Stimulated activated naive B cell treated with anti-CD40 and anti-IgM and Interleukin-4, amounts not matched to agents 10 μg/mL and 1 μg/mL and 100 μg/mL, for 72 hours (primary cell): Measurements from ENCODE around the gene HTR6.
"Not testable (repeated sequence)": the region's sequence is repeated elsewhere in the genome, so short reads cannot be mapped to it uniquely, and the experiment has no call there.

ENCODE experiments used
- ATAC-seq, 2 donors: fragments of 150-1000 bp; cut with Tn5 transposase; replicated peaks; 2 replicates each; pipeline ENCODE4 v1.10.0; 2021; ENCODE audit warnings: moderate library complexity in 1 of 2
- DNase-seq: peaks from one replicate; pipeline ENCODE4 v3.0.0; 2021
- H3K27ac Mint-ChIP-seq: one replicate; pipeline ENCODE4 v1.8.0; 2022; ENCODE audit warnings: mild to moderate bottlenecking, mixed read lengths
- H3K27me3 Mint-ChIP-seq, 2 donors: one replicate each; pipeline ENCODE4 v1.8.0; 2022; ENCODE audit warnings: mixed read lengths in 2 of 2
- H3K36me3 Mint-ChIP-seq, 2 donors: one replicate each; pipeline ENCODE4 v1.8.0; 2022; ENCODE audit warnings: mixed read lengths in 2 of 2, mild to moderate bottlenecking in 1 of 2
- H3K4me1 Mint-ChIP-seq, 2 donors: one replicate each; pipeline ENCODE4 v1.8.0; 2022; ENCODE audit warnings: mixed read lengths in 2 of 2, mild to moderate bottlenecking in 1 of 2
- H3K4me3 Mint-ChIP-seq, 2 donors: one replicate each; pipeline ENCODE4 v1.8.0; 2022; ENCODE audit warnings: mild to moderate bottlenecking in 2 of 2, mixed read lengths in 2 of 2, moderate library complexity in 1 of 2
- H3K9me3 Mint-ChIP-seq, 2 donors: one replicate each; pipeline ENCODE4 v1.8.0; 2022; ENCODE audit warnings: mixed read lengths in 2 of 2, mild to moderate bottlenecking in 1 of 2

Gene HTR6

DNA sequence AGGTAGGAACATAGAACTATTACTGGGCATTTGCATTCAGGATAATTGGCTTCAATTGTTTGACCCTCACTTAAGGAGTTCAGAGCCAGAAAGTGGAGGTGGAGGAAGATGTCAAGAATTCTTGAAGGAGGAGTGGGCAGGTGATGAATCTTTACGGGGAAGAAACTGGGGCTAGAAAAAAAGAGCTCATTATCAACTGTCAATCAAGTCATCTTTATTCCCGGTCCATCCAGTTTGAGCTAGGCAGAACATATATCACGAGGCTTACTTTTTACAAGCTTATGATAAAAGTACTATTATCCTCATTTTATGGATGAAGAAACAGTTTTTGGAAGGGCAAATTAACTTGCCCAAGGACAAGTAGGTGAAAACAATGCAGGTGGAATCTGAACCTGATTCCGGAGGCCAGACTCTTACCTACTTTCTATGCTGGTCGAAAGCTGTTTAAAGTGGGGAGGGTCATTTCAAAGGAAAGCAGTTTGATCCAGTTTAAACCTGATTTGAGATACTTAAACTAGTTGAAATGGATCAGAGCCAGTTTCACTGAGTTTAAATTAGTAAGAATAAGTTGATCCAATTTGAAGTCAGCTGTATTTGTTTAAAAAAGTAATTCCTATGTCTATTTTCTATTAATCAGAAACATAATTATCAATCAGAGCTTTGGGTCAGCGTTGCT is 33.8 kb upstream of the HTR6 start:
- ATAC-seq = no peak
- no peak overlapping the region for H3K4me3 Mint-ChIP-seq

DNA sequence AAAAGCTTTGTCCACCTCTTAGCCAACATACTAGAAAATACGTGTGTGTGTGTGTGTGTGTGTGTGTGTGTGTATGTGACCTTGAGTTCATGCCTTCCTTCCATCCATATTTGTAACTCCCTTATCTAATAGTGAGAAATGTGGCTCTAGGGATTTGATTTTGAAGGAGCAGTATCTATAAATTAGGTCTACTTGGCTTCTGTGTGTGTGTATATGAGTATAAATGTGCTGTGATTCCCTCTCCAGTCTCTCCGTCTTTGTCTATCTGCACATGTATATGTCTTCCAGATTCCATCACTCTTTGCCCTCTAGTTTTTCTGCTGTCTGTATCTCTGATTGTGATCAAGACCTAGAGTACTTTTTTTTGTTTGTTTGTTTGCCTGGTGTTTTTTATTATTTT is 32.5 kb upstream of the HTR6 start:
- Mint-ChIP-seq H3K9me3 (no peaks in the 10 kb centered on the region), H3K4me3 (no peak overlapping the region), H3K36me3 (peaks cover 17 to 19% of the 10 kb centered on the region in 2 donors), H3K27ac (no peak overlapping the region), H3K4me1 (no peaks in the 10 kb centered on the region), H3K27me3 (no peaks in the 10 kb centered on the region)
- DNase-seq (no peak), ATAC-seq (no peak)

More for the DNA sequence above, 33.8 kb upstream of the HTR6 start:
- Mint-ChIP-seq H3K9me3 (no peaks in the 10 kb centered on the region), H3K27ac (no peak overlapping the region), H3K27me3 (no peaks in the 10 kb centered on the region), H3K36me3 (peaks cover 26 to 30% of the 10 kb centered on the region in 2 donors), H3K4me1 (no peaks in the 10 kb centered on the region)
- no peak for DNase-seq

DNA sequence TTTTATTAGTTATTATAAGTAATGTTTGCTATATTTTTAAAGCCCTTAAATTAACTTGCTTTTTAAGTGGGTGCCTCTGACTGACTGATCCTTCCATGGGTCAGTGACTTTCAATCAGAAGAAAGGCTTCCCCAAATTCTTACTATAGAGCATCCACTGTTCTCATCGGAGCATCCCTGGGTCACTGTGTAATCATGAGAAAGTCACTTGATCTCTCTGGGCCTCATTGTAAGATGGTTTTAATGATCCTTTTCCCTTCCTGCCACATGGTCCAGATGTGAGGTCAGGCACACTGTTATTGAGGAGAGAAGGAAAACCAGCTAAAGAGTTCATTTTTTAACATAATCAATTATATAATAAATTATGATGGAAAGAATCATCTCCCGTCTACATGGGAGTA is 31.6 kb upstream of the HTR6 start:
- ATAC-seq (no peak), DNase-seq (no peak)
- H3K9me3 Mint-ChIP-seq = no peaks in the 10 kb centered on the region
- H3K36me3 Mint-ChIP-seq = peaks cover 10 to 13% of the 10 kb centered on the region in 2 donors
- H3K27ac Mint-ChIP-seq = no peak overlapping the region
- no peak overlapping the region for H3K4me3 Mint-ChIP-seq
- no peaks in the 10 kb centered on the region for H3K4me1 Mint-ChIP-seq
- H3K27me3 Mint-ChIP-seq = no peaks in the 10 kb centered on the region

DNA sequence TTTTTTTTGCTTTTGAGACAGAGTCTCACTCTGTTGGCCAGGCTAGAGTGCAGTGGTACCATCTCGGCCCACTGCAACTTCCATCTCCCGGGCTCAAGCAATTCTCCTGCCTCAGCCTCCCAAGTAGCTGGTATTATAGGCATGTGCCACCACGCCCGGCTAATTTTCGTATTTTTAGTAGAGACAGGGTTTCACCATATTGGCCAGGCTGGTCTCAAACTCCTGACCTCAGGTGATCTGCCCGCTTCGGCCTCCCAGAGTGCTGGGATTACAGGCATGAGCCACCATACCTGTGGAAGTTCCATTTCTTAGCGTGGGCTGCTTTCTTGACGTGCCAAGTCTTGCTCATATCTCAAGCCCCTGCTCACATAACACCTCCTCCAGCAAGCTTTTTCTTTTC is 29.6 kb upstream of the HTR6 start:
- not testable (repeated sequence) for H3K36me3 Mint-ChIP-seq, H3K4me3 Mint-ChIP-seq, DNase-seq, H3K27me3 Mint-ChIP-seq, H3K4me1 Mint-ChIP-seq, ATAC-seq, H3K27ac Mint-ChIP-seq, H3K9me3 Mint-ChIP-seq

DNA sequence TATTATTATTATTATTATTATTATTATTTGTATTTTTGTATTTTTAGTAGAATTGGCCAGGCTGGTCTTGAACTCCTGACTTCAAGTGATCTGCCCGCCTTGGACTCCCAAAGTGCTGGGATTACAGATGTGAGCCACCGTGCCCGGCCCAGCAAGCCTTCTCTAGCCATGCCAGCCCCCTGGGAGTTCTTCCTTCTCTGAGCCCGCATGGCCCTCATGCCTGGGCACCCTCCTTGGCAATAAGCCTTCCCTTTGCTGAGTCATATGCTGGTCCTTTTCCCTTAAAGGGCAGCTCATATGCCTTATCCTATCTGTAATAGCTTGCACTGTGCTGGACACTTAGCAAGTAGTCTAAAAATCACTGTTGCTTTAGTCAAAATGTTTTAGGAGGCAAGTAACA is 29.0 kb upstream of the HTR6 start:
- peaks cover 0 to 7% of the 10 kb centered on the region in 2 donors for H3K27me3 Mint-ChIP-seq
- no peak for ATAC-seq

DNA sequence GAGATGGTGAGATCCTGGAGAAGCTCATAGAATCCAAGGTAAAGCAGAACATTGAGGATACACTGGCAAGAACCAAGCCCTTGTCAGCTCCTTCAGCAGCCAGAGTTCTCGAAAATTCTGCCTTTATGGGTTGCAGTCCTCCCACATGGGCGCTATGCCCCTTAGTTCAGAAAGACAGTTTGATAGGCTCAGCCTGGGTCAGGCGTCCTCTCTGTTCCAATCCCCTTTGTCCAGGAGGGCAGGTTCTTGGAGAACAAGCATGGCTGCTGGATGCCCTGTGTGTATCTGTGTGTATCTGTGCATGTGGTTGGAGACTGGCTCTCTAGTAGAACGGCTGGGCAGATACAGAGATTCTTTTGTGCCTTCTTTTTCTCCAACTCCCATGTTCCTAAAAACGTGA is 28.6 kb upstream of the HTR6 start:
- H3K4me3 Mint-ChIP-seq = no peak overlapping the region
- no peak for DNase-seq
- no peaks in the 10 kb centered on the region for H3K36me3 Mint-ChIP-seq
- H3K27ac Mint-ChIP-seq = no peak overlapping the region
- H3K9me3 Mint-ChIP-seq = no peaks in the 10 kb centered on the region
- H3K27me3 Mint-ChIP-seq = peaks cover 3 to 11% of the 10 kb centered on the region in 2 donors
- ATAC-seq = no peak
- H3K4me1 Mint-ChIP-seq = no peaks in the 10 kb centered on the region

More for the DNA sequence above, 29.0 kb upstream of the HTR6 start:
- no peaks in the 10 kb centered on the region for H3K36me3 Mint-ChIP-seq
- no peaks in the 10 kb centered on the region for H3K4me1 Mint-ChIP-seq
- H3K27ac Mint-ChIP-seq = no peak overlapping the region
- DNase-seq = no peak
- H3K9me3 Mint-ChIP-seq = no peaks in the 10 kb centered on the region
- H3K4me3 Mint-ChIP-seq = no peak overlapping the region

DNA sequence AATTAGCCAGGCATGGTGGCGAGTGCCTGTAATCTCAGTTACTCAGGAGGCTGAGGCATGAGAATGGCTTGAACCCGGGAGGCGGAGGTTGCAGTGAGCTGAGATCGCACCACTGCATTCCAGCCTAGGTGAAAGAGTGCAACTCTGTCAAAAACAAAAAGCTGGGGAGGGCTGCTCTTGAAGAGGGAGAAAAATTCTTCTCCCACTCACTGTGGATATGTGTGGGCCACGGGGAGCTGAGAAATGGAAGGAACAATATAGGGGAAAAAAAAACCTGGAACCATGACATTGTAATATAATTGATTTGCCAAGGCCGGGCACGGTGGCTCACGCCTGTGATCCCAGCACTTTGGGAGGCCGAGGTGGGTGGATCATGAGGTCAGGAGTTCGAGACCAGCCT is 27.9 kb upstream of the HTR6 start:
- H3K27me3 Mint-ChIP-seq = peaks cover 9 to 18% of the 10 kb centered on the region in 2 donors
- not testable (repeated sequence) for H3K36me3 Mint-ChIP-seq, H3K9me3 Mint-ChIP-seq, DNase-seq, H3K27ac Mint-ChIP-seq, ATAC-seq, H3K4me1 Mint-ChIP-seq, H3K4me3 Mint-ChIP-seq

DNA sequence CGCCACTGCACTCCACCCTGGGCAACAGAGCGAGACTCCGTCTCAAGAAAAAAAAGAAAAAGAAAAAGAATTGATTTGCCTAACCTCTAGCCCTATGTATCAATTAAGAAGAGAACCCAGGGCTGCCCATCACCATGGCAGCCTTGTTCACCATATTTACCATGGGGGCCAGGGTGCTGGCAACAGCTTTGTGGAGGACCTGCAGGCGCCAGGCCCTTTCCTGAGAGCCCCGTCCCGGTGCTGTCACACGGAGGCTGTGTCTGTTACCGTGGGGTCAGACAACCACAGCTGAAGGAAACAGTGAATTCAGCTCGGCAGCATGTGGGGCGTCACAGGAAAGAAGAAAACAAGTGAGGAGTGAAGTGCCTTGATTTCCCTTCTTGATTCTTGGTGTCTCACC is 27.1 kb upstream of the HTR6 start:
- ATAC-seq = no peak
- Mint-ChIP-seq H3K27me3 (peaks cover 15 to 27% of the 10 kb centered on the region in 2 donors), H3K4me1 (no peaks in the 10 kb centered on the region), H3K4me3 (no peak overlapping the region), H3K36me3 (no peaks in the 10 kb centered on the region), H3K9me3 (no peaks in the 10 kb centered on the region), H3K27ac (no peak overlapping the region)
- DNase-seq = no peak

DNA sequence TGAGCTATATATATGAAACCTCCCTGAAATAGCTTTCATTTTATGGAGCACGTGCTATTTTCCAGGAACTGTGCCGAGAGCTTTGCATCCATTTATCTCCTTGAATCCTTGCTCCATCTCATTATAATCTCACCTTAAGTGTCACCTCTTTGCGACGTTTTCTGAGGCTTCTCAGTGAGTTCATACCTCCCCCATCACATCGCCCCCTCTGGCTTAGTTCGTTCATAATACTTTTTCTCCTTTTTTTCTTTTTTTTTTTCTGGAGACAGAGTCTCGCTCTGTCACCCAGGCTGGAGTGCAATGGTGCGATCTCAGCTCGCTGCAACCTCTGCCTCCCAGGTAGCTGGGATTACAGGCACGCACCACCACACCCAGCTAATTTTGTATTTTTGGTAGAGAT is 25.4 kb upstream of the HTR6 start:
- H3K27me3 Mint-ChIP-seq = peaks cover 27 to 40% of the 10 kb centered on the region in 2 donors
- not testable (repeated sequence) for DNase-seq, H3K4me3 Mint-ChIP-seq, ATAC-seq, H3K9me3 Mint-ChIP-seq, H3K27ac Mint-ChIP-seq, H3K4me1 Mint-ChIP-seq, H3K36me3 Mint-ChIP-seq

DNA sequence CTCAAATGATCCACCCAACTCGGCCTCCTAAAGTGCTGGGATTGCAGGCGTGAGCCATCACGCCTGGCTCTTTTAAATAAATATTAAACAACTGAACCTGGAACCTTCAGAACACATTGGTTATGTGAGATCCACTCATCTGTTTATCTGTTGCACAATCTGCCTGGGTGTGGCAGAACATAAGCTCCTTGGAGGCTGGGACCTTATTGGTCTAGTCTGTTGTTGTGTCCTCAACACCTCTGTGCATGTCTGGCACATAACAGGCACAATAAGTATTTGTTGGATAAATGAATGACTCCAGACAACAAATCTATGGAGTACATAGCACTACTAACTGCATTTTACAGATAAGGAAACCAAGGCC is 24.7 kb upstream of the HTR6 start:
- DNase-seq (no peak), ATAC-seq (no peak)
- Mint-ChIP-seq H3K4me1 (peaks cover 5 to 10% of the 10 kb centered on the region in 2 donors), H3K4me3 (no peak overlapping the region), H3K27me3 (peaks cover 32 to 45% of the 10 kb centered on the region in 2 donors), H3K36me3 (peaks cover 0 to 3% of the 10 kb centered on the region in 2 donors), H3K9me3 (no peaks in the 10 kb centered on the region), H3K27ac (no peak overlapping the region)

DNA sequence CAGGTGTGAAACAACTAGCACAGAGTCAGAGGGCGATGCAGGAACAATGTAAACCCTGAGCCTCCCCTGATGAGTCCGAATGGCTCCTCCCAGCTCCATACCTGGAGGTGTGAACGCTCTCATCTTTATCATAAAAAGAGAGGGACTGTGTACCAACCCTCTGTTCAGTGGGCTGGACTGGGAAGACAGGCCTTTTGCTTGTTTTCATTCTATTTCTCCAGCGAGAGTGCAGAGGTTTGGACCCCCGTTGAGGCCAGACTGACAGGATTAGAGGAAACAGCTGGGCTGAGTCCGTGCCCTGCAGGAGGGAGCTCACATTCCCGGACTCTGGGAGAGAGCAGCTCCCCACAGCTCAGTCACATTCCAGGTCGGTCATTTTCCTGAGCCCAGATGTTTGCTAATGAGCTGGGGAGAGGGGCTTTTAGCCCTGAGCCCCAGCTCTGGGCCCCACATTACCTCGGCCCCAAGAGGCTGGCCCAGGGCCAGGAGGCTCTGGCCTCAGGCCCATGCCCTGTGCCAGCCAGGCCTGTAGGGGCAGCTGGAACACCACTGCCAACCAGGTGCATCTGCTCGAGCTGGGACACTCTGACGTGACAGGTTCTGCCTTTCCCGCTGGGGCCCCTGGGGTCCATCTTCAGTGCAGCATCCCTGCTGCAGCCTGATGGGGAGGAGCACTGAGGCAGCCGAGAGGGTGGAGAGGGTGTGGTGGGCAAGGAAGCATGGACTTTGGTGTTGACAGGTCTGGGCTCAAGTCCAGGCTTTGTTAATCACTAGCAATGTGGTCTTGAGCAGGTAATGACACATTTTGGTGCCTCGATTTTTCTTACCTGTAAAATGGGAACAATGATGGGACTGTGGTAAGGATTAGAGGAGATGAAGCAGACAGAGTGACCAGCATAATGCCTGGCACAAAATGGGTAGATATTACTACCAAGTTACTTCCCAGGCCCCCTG is 24.0 kb upstream of the HTR6 start:
- H3K4me1 Mint-ChIP-seq = peaks cover 6 to 17% of the 10 kb centered on the region in 2 donors
- no peak for ATAC-seq
- no peak overlapping the region for H3K27ac Mint-ChIP-seq
- no peaks in the 10 kb centered on the region for H3K9me3 Mint-ChIP-seq
- peaks cover 0 to 3% of the 10 kb centered on the region in 2 donors for H3K36me3 Mint-ChIP-seq
- DNase-seq = no peak
- H3K27me3 Mint-ChIP-seq = peaks cover 34 to 51% of the 10 kb centered on the region in 2 donors
- H3K4me3 Mint-ChIP-seq = no peak overlapping the region

DNA sequence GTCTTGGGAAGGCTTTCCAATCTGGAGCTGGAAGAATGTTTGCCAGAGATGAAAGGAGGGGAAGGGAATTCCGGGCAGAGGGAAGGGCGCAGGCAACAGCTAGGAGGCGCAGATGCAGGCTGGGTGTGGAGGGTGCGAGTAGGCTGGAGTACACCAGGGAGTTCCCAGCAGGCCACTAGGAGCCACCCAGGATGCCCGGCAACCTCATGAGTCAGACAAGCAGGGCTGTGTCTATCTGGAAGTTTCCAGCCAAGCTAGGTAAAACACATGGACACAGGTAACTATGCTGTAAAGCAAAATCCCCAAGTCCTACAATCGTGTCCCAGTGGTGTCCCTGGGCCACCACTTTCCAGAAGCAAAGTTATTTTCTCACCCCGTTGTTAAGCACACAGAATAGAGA is 21.6 kb upstream of the HTR6 start:
- Mint-ChIP-seq H3K4me1 (peaks cover 8 to 34% of the 10 kb centered on the region in 2 donors), H3K9me3 (no peaks in the 10 kb centered on the region), H3K4me3 (peak overlapping the region; percentile 72 to 79), H3K27me3 (peaks cover 52 to 72% of the 10 kb centered on the region in 2 donors), H3K27ac (no peak overlapping the region), H3K36me3 (peaks cover 0 to 3% of the 10 kb centered on the region in 2 donors)
- ATAC-seq (no peak), DNase-seq (no peak)

DNA sequence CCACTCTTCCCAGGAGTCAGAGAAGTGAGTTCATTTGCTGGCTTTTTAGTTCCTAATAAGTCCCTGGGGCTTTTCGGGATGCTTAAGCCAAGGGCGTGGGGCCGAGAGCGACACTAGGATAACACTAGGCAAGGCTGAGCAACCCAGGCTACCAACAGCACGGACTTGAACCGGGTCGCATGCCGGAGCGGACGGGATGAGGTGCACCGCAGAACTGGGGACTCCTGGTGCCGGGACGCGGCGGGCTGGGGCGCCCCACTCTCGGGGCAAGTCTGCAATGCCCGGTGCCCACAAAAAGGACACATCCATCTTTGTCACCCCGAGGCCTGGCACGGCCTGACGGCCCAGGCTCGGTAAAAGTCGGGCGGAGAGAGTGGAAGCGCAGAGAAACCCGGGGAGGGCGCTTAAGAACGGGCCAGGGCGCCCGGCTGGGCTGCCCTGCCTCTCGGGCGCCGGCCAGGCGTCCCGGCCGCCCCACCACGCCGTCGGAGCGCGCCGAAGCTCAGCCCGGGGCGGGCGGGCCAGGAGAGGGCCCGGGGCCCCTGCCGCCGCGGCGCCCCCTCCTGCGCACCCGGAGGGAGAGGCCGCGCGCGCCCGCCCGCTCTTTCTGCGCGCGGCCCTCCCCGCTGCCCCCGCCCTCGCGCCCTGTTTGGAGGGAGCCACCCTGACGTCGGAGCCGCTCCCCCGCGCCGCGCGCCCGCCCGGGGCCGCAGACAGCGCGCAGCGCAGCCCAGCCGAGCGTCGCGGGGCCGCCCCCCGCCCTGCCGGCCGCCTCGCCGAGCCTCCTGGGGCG is 20.9 kb upstream of the HTR6 start, which contains the start of gene NBL1:
Gene NBL1, plus strand, starts transcription at position 710 of the 793 bp plus-strand sequence. CDS start 10,720 bp downstream, outside the sequence.
- Mint-ChIP-seq H3K9me3 (no peaks in the 10 kb centered on the region), H3K27me3 (peaks cover 52 to 74% of the 10 kb centered on the region in 2 donors), H3K4me3 (peak within 1 kb of the TSS; percentile 92 to 99)

DNA sequence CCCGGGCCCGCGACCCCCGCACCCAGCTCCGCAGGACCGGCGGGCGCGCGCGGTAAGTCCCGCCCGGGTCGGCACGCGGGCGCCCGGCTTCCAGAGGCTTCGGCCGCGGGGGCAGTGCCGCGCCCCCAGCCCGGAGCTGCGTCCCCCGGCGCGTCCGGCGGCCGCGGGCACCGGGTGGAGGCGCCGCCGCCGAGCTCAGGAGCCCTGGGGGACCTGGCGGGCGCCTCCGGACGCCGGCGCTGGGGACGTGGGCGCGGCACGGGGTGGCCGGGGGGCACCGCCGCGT is 20.3 kb upstream of the HTR6 start:
- H3K27me3 Mint-ChIP-seq = peaks cover 52 to 74% of the 10 kb centered on the region in 2 donors
- peak in 1 of 2 donors; percentile 30 for ATAC-seq
- H3K4me1 Mint-ChIP-seq = peaks cover 8 to 35% of the 10 kb centered on the region in 2 donors
- no peaks in the 10 kb centered on the region for H3K9me3 Mint-ChIP-seq
- peaks cover 0 to 3% of the 10 kb centered on the region in 2 donors for H3K36me3 Mint-ChIP-seq
- no peak overlapping the region for H3K27ac Mint-ChIP-seq
- DNase-seq = no peak
- H3K4me3 Mint-ChIP-seq = peak overlapping the region in 1 of 2 donors; percentile 99

More for the DNA sequence above, 20.9 kb upstream of the HTR6 start, which contains the start of gene NBL1:
- peak within 1 kb of the TSS; percentile 65 for H3K27ac Mint-ChIP-seq
- H3K36me3 Mint-ChIP-seq = peaks cover 0 to 3% of the 10 kb centered on the region in 2 donors
- ATAC-seq (peak; percentile 67 to 71), DNase-seq (no peak)
- peaks cover 8 to 35% of the 10 kb centered on the region in 2 donors for H3K4me1 Mint-ChIP-seq
